Measurements from ENCODE around the gene TM4SF1. TPM values are rescaled to one million over a fixed set of nuclear protein-coding genes. Genes with fewer than 3 reads are reported as not detected.

The TM4SF1 gene
- total RNA-seq, 1 experiment from 2014 or later, result 0.66 TPM

DNA sequence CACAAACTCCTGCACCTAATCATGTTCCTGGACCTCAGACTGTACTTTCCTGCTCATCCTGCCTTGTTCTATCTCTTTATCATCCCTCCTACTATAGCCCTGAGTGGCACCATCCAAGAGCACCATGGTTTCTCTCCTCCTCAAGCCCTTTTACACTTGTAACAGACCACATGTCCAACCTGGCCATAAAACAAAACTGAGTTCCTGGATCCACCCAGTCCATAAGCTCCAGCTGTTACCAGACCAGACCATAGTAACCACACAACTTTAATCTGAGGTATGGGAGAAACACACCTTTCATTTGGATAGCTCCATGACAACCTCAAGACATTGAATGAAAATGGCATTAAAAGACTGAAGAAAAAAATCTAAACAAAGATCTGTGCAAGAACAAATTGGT, 53.1 kb downstream of the TM4SF1 start:
- DNase-seq (ENCODE audit: low read depth, low spot score) (no peak), ATAC-seq (no peak)
- ChIA-PET CTCF (interaction anchor here (1.0 kb wide), 1 partner anchor 20 kb away, joined by 3 read pairs; no protein-coding TSS in a partner anchor), POLR2A (no interaction called here), RAD21 (ENCODE audit: low non-redundant PET in 1 of 2, low total read pairs in 2 of 2, uncharacterized antibody in 2 of 2, unreplicated experiment in 2 of 2) (no interaction called here)
- Histone ChIP-seq H3K4me3 (replicated peaks in 1 of 2; ENCODE audit: low read depth in 1 of 2, low read length in 2 of 2) (no peak overlapping the region), H3K27ac (ENCODE audit: low read depth, low read length) (no peak overlapping the region), H3K79me2 (ENCODE audit: insufficient read depth, low read length) (no peaks in the 10 kb centered on the region), H3K9me2 (ENCODE audit: insufficient read depth) (no peaks in the 10 kb centered on the region), H3K4me2 (ENCODE audit: low read length) (no peak overlapping the region), H2AFZ (ENCODE audit: low read depth, low read length, poor library complexity, severe bottlenecking) (no peak overlapping the region), H3K36me3 (ENCODE audit: control insufficient read depth in 1 of 2, insufficient read depth in 2 of 2, low read length in 2 of 2) (no peaks in the 10 kb centered on the region), H3K9me3 (ENCODE audit: control insufficient read depth in 1 of 2, insufficient read depth in 1 of 2, low read depth in 1 of 2, low read length in 2 of 2) (no peaks in the 10 kb centered on the region), H3K4me1 (ENCODE audit: control insufficient read depth in 1 of 2, insufficient read depth in 2 of 2, low read length in 2 of 2) (no peaks in the 10 kb centered on the region), H3K9ac (ENCODE audit: low read length) (no peak overlapping the region), H4K20me1 (ENCODE audit: insufficient read depth) (no peaks in the 10 kb centered on the region), H3K27me3 (ENCODE audit: insufficient read depth, low read length) (no peaks in the 10 kb centered on the region)
- TF ChIP-seq SP1 (IDR thresholded peaks at IDR 0.05; ENCODE audit: low read depth) (no peak), POLR2AphosphoS5 (IDR thresholded peaks at IDR 0.05; ENCODE audit: low read depth, low read length) (no peak), EGR1 (IDR thresholded peaks at IDR 0.05; ENCODE audit: low read depth) (no peak)
- TF ChIP-seq, protein P1, sequence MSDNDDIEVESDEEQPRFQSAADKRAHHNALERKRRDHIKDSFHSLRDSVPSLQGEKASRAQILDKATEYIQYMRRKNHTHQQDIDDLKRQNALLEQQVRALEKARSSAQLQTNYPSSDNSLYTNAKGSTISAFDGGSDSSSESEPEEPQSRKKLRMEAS (IDR thresholded peaks at IDR 0.05), result no peak
- TF ChIP-seq, protein P2, sequence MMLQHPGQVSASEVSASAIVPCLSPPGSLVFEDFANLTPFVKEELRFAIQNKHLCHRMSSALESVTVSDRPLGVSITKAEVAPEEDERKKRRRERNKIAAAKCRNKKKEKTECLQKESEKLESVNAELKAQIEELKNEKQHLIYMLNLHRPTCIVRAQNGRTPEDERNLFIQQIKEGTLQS (IDR thresholded peaks at IDR 0.05), result no peak
- intact Hi-C loops (cut with micrococcal nuclease), result no loop called here
- no TSS peak for BruUV-seq (replicated peaks)

DNA sequence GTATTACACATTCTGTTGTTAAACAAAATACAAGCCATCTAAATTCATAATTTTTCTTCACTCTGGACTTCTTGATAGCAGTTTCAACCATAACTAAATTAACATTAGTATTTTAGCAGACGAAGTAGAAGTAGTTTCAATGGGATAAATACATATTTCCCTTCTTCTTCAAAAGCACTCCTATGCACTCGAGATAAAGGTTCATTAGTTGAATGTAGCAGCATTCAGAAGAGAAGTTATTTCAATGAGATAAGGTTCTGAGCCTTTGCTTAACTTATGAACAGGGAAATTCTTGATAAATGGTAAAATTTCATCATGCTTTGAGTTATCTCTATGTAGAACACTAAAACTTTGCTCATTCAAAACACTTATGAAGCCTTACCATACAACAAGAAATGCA, 55.8 kb downstream of the TM4SF1 start:
- H3K9me3 ChIP-seq (ENCODE audit: control insufficient read depth in 1 of 2, insufficient read depth in 1 of 2, low read depth in 1 of 2, low read length in 2 of 2), result no peaks in the 10 kb centered on the region
- H3K36me3 ChIP-seq (ENCODE audit: control insufficient read depth in 1 of 2, insufficient read depth in 2 of 2, low read length in 2 of 2), result no peaks in the 10 kb centered on the region
- BruUV-seq (replicated peaks), result no TSS peak
- ATAC-seq, result no peak
- ChIA-PET CTCF (no interaction called here), RAD21 (ENCODE audit: low non-redundant PET in 1 of 2, low total read pairs in 2 of 2, uncharacterized antibody in 2 of 2, unreplicated experiment in 2 of 2) (no interaction called here), POLR2A (no interaction called here)
- no peak overlapping the region for H3K4me2 ChIP-seq (ENCODE audit: low read length)
- no peak overlapping the region for H3K9ac ChIP-seq (ENCODE audit: low read length)
- no peak overlapping the region for H3K4me3 ChIP-seq (replicated peaks in 1 of 2; ENCODE audit: low read depth in 1 of 2, low read length in 2 of 2)
- H3K27me3 ChIP-seq (ENCODE audit: insufficient read depth, low read length), result no peaks in the 10 kb centered on the region
- H4K20me1 ChIP-seq (ENCODE audit: insufficient read depth), result no peaks in the 10 kb centered on the region
- H3K9me2 ChIP-seq (ENCODE audit: insufficient read depth), result no peaks in the 10 kb centered on the region
- peaks cover 0 to 5% of the 10 kb centered on the region in 2 experiments; a peak in 2 of 4 replicates for H3K4me1 ChIP-seq (ENCODE audit: control insufficient read depth in 1 of 2, insufficient read depth in 2 of 2, low read length in 2 of 2)
- H2AFZ ChIP-seq (ENCODE audit: low read depth, low read length, poor library complexity, severe bottlenecking), result no peak overlapping the region
- no peak overlapping the region for H3K27ac ChIP-seq (ENCODE audit: low read depth, low read length)
- no peak for TF ChIP-seq ZFX (IDR thresholded peaks at IDR 0.05)
- no peak for TF ChIP-seq SIN3A (IDR thresholded peaks at IDR 0.05; ENCODE audit: low read depth)
- TF ChIP-seq, protein P2 (IDR thresholded peaks at IDR 0.05), result no peak
- TF ChIP-seq RAD21 (IDR thresholded peaks at IDR 0.05; ENCODE audit: low read depth), result no peak
- TF ChIP-seq TCF7L2 (IDR thresholded peaks at IDR 0.05; ENCODE audit: borderline replicate concordance, extremely low read depth, insufficient read depth, insufficient read length), result no peak
- no peak for TF ChIP-seq EZH2 (IDR thresholded peaks at IDR 0.05)
- TF ChIP-seq ZNF274 (IDR thresholded peaks at IDR 0.05; ENCODE audit: low read depth, low read length), result no peak
- TF ChIP-seq EGR1 (IDR thresholded peaks at IDR 0.05; ENCODE audit: low read depth), result no peak
- DNase-seq (ENCODE audit: low read depth, low spot score), result no peak
- no peaks in the 10 kb centered on the region for H3K79me2 ChIP-seq (ENCODE audit: insufficient read depth, low read length)
- intact Hi-C loops (cut with micrococcal nuclease), result no loop called here
